Measurements from ENCODE around the gene HSPE1. TPM values are rescaled to one million over a fixed set of nuclear protein-coding genes. Genes with fewer than 3 reads are reported as not detected.

The HSPE1 gene
- total RNA-seq, 1 experiment from 2014 or later = 372 TPM

- peak; percentile 81; the same call in 1 of the 2 replicates for TF ChIP-seq PREB (CRISPR knock-in tag; IDR thresholded peaks at IDR 0.05; ENCODE audit: borderline replicate concordance)
- TF ChIP-seq NR3C1 (CRISPR knock-in tag; conservative IDR thresholded peaks at IDR 0.05; ENCODE audit: low read depth) = no peak
- TF ChIP-seq, protein P1, sequence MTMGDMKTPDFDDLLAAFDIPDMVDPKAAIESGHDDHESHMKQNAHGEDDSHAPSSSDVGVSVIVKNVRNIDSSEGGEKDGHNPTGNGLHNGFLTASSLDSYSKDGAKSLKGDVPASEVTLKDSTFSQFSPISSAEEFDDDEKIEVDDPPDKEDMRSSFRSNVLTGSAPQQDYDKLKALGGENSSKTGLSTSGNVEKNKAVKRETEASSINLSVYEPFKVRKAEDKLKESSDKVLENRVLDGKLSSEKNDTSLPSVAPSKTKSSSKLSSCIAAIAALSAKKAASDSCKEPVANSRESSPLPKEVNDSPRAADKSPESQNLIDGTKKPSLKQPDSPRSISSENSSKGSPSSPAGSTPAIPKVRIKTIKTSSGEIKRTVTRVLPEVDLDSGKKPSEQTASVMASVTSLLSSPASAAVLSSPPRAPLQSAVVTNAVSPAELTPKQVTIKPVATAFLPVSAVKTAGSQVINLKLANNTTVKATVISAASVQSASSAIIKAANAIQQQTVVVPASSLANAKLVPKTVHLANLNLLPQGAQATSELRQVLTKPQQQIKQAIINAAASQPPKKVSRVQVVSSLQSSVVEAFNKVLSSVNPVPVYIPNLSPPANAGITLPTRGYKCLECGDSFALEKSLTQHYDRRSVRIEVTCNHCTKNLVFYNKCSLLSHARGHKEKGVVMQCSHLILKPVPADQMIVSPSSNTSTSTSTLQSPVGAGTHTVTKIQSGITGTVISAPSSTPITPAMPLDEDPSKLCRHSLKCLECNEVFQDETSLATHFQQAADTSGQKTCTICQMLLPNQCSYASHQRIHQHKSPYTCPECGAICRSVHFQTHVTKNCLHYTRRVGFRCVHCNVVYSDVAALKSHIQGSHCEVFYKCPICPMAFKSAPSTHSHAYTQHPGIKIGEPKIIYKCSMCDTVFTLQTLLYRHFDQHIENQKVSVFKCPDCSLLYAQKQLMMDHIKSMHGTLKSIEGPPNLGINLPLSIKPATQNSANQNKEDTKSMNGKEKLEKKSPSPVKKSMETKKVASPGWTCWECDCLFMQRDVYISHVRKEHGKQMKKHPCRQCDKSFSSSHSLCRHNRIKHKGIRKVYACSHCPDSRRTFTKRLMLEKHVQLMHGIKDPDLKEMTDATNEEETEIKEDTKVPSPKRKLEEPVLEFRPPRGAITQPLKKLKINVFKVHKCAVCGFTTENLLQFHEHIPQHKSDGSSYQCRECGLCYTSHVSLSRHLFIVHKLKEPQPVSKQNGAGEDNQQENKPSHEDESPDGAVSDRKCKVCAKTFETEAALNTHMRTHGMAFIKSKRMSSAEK (CRISPR knock-in tag; IDR thresholded peaks at IDR 0.05; ENCODE audit: borderline replicate concordance) = no peak
- TF ChIP-seq, protein P2, sequence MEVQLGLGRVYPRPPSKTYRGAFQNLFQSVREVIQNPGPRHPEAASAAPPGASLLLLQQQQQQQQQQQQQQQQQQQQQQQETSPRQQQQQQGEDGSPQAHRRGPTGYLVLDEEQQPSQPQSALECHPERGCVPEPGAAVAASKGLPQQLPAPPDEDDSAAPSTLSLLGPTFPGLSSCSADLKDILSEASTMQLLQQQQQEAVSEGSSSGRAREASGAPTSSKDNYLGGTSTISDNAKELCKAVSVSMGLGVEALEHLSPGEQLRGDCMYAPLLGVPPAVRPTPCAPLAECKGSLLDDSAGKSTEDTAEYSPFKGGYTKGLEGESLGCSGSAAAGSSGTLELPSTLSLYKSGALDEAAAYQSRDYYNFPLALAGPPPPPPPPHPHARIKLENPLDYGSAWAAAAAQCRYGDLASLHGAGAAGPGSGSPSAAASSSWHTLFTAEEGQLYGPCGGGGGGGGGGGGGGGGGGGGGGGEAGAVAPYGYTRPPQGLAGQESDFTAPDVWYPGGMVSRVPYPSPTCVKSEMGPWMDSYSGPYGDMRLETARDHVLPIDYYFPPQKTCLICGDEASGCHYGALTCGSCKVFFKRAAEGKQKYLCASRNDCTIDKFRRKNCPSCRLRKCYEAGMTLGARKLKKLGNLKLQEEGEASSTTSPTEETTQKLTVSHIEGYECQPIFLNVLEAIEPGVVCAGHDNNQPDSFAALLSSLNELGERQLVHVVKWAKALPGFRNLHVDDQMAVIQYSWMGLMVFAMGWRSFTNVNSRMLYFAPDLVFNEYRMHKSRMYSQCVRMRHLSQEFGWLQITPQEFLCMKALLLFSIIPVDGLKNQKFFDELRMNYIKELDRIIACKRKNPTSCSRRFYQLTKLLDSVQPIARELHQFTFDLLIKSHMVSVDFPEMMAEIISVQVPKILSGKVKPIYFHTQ (CRISPR knock-in tag; IDR thresholded peaks at IDR 0.05) = no peak
- peak; percentile 97 for TF ChIP-seq SMAD3 (CRISPR knock-in tag; IDR thresholded peaks at IDR 0.05; ENCODE audit: borderline replicate concordance)
- peak; percentile 70 for TF ChIP-seq ZNF263 (CRISPR knock-in tag; IDR thresholded peaks at IDR 0.05; ENCODE audit: low read depth)
- TF ChIP-seq, protein P3, sequence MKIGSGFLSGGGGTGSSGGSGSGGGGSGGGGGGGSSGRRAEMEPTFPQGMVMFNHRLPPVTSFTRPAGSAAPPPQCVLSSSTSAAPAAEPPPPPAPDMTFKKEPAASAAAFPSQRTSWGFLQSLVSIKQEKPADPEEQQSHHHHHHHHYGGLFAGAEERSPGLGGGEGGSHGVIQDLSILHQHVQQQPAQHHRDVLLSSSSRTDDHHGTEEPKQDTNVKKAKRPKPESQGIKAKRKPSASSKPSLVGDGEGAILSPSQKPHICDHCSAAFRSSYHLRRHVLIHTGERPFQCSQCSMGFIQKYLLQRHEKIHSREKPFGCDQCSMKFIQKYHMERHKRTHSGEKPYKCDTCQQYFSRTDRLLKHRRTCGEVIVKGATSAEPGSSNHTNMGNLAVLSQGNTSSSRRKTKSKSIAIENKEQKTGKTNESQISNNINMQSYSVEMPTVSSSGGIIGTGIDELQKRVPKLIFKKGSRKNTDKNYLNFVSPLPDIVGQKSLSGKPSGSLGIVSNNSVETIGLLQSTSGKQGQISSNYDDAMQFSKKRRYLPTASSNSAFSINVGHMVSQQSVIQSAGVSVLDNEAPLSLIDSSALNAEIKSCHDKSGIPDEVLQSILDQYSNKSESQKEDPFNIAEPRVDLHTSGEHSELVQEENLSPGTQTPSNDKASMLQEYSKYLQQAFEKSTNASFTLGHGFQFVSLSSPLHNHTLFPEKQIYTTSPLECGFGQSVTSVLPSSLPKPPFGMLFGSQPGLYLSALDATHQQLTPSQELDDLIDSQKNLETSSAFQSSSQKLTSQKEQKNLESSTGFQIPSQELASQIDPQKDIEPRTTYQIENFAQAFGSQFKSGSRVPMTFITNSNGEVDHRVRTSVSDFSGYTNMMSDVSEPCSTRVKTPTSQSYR (CRISPR knock-in tag; IDR thresholded peaks at IDR 0.05) = peak; percentile 73
- TF ChIP-seq E2F4 (CRISPR knock-in tag; IDR thresholded peaks at IDR 0.05; ENCODE audit: borderline replicate concordance, low read depth) = peak; percentile 47; the same call in 1 of the 2 replicates
- TF ChIP-seq MXD4 (CRISPR knock-in tag; IDR thresholded peaks at IDR 0.05; ENCODE audit: borderline replicate concordance) = no peak
- peak; percentile 87 for TF ChIP-seq GABPB1 (CRISPR knock-in tag; IDR thresholded peaks at IDR 0.05)
- TF ChIP-seq, protein P4, sequence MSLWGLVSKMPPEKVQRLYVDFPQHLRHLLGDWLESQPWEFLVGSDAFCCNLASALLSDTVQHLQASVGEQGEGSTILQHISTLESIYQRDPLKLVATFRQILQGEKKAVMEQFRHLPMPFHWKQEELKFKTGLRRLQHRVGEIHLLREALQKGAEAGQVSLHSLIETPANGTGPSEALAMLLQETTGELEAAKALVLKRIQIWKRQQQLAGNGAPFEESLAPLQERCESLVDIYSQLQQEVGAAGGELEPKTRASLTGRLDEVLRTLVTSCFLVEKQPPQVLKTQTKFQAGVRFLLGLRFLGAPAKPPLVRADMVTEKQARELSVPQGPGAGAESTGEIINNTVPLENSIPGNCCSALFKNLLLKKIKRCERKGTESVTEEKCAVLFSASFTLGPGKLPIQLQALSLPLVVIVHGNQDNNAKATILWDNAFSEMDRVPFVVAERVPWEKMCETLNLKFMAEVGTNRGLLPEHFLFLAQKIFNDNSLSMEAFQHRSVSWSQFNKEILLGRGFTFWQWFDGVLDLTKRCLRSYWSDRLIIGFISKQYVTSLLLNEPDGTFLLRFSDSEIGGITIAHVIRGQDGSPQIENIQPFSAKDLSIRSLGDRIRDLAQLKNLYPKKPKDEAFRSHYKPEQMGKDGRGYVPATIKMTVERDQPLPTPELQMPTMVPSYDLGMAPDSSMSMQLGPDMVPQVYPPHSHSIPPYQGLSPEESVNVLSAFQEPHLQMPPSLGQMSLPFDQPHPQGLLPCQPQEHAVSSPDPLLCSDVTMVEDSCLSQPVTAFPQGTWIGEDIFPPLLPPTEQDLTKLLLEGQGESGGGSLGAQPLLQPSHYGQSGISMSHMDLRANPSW (CRISPR knock-in tag; conservative IDR thresholded peaks at IDR 0.05; ENCODE audit: low read depth) = no peak
- TF ChIP-seq, protein P5, sequence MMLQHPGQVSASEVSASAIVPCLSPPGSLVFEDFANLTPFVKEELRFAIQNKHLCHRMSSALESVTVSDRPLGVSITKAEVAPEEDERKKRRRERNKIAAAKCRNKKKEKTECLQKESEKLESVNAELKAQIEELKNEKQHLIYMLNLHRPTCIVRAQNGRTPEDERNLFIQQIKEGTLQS (CRISPR knock-in tag; conservative IDR thresholded peaks at IDR 0.05) = no peak
- TF ChIP-seq RELA (CRISPR knock-in tag; IDR thresholded peaks at IDR 0.05; ENCODE audit: borderline replicate concordance) = peak; percentile 92
- TF ChIP-seq ZNF671 (CRISPR knock-in tag; IDR thresholded peaks at IDR 0.05) = no peak
- peak; percentile 61; the same call in 1 of the 2 replicates for TF ChIP-seq ATF1 (CRISPR knock-in tag; IDR thresholded peaks at IDR 0.05)
- TF ChIP-seq AFF4 (CRISPR knock-in tag; IDR thresholded peaks at IDR 0.05; ENCODE audit: borderline replicate concordance) = peak; percentile 90
These were observed at the start of gene HSPE1, which contains the start of gene HSPD1 (continued) for GRCh38 chr2:197499594-197500502.
